ENCODE measurements around the gene BHLHA15.

Gene BHLHA15

GRCh38 chr7:98228801-98229200 is 17.6 kb downstream of the BHLHA15 start:
- no peak for DNase-seq

DNA sequence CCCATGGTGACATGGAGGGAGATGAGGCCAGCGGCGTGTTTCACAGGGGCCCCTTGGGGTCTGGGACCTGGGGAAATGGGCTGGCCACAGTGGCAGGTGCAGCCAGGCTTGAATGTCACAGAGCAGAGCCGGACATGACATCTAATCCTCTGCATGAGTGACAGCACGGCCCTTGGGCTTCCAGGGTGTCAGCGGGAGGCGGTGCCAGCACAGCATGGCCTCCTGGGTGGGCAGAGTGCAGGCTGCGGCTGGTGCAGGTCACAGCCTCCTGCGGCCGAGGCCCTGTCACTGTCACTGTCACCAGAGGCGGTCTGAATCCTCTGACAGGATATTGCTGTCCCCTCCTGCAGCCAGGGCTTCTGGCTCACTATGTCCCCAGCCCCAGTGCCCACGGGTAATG is 18.2 kb downstream of the BHLHA15 start:
- no peak for DNase-seq

DNA sequence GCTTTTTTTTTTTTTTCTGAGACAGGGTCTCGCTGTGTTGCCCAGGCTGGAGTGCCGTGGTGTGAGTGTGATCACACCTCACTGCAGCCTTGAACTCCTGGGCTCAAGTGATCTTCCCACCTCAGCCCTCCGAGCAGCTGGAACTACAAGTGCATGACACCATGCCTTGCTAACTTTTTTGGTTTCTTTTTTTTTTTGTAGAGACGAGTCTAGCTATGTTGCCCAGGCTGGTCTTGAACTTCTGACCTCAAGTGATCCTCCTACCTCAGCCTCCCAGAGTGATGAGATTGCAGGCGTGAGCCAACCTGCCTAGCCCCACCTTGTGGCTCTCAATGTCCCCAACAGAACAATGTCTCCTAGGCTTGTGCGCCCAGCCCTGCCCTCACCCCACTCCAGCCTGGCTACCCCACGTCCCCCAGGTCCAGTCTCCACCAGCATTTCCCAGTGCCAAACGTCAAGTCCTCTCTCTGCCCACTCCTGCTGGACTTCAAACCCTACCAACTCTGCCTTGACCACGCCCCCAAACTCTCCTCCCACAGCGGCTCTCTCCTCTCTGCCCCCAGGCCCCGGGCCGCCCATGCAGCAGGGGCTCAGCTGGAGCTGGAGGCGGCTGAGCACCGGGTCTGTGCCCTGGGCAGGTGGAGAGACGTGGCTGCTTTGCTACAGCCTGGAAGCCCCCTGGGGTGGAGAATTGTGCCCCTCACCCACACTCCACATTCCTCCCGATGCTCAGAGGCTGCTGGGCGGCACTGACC is 18.9 kb downstream of the BHLHA15 start:
- DNase-seq: no peak

- no peak for DNase-seq
These were observed 19.7 kb downstream of the BHLHA15 start for GRCh38 chr7:98230746-98231471.

DNA sequence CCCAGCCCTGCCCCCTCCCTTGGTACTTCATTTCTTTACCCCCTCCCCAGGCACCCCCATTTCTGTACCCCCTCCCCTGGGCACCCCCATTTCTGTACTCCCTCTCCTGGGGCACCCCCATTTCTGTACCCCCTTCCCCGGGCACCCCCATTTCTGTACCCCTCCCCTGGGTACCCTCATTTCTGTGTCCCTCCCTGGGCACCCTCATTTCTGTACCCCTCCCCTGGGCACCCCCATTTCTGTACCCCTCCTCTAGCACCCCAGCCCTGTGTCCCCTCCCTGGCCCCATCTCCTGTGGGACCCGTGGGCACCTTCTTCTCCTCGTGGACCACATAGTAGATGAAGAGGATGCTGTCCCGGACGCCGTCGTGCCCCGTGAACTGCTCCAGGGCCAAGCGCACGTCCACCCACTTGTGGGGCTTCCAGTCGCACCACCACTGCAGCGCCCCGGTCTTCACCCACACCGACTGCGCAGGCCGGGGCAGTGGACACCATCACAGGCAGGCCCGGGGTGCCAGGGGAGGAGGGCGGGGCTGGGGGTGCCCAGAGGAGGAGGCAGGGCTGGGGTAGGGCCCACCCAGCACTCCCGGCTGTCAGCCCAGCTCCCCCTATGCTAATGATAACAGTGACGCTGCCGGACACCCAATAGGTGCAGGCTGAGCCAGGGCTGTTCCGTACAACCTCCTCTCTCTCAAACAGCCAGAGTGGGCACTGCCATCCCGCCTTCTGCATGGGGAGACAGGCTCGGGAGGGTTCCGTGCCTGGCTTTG is 20.4 kb downstream of the BHLHA15 start:
- no peak for DNase-seq

GRCh38 chr7:98232263-98232585 is 21.0 kb downstream of the BHLHA15 start:
- no peak for DNase-seq

- no peak for DNase-seq
These were observed 21.6 kb downstream of the BHLHA15 start for GRCh38 chr7:98232799-98233198.

GRCh38 chr7:98233219-98234070 is 22.2 kb downstream of the BHLHA15 start:
- no peak for DNase-seq

DNA sequence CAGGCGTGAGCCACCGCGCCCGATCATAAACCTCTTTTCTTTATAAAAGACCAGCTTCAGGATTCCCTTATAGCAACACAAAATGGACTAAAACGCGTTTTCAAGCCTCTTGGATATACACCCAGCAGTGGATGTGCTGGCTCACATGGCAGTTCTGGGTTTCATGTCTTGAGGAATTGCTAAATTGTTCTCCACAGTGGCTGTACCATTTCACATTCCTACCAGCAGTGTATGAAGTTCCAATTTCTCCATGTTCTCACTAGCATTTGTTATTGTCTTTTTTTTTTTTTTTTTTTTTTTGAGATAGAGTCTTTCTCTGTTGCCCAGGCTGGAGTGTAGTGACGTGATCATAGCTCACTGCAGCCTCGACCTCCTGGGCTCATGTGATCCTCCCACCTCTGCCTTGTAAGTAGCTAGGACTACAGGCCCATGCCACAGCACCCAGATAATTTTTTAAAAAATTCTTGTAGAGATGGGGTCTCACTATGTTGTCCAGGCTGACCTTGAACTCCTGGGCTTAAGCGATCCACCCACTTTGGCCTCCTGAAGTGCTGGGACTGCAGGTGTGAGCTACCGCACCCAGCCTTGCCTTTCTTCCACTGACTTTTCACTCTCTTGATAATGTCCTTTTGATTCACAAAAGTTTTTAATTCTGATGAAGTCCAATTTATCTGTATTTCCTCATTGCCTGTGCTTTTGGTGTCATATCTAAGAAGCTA is 23.3 kb downstream of the BHLHA15 start:
- no peak for DNase-seq

DNA sequence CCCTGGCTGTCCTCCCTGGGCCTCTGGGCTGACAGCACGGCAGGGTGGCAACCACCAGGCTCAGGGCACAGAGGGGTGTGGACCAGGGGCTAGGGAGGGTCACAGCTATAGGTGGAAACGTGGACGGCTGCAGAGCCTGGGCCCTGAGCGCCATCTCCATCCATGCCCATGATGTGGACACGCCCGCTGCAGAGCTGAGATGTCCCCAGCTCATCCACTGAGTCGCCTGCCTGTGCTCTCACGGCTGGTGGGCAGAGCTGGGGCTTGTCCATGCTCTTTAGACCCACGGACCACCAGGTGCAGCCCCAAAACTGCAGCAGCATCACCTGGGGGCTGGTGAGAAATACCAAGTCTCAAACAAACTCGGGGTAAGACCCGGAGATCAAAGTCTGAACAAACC is 24.7 kb downstream of the BHLHA15 start:
- DNase-seq: no peak

- DNase-seq: no peak
These were observed 25.3 kb downstream of the BHLHA15 start for GRCh38 chr7:98236355-98237185.

DNA sequence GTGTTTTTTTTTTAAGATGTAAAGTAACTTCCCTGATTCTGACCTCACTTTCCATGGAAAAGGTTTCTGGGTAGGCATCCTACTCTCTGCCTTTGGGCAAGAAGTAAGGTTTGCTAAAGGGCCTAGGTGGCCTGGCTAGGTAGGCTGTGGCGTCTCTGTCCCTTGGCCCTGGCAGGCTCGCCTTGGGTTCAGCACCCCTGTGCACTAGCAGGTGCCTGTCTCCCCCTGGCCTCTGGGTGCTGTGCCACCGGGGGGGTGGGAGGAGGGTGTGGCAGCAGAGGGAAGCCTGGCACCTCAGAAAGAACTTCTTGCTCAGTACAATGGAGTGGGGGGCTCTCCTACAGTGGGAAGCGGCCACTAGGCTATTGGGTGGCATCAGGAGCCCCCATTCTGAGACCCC is 26.8 kb downstream of the BHLHA15 start:
- no peak for DNase-seq

- no peak for DNase-seq
These were observed 27.7 kb downstream of the BHLHA15 start for GRCh38 chr7:98238976-98239375.

DNA sequence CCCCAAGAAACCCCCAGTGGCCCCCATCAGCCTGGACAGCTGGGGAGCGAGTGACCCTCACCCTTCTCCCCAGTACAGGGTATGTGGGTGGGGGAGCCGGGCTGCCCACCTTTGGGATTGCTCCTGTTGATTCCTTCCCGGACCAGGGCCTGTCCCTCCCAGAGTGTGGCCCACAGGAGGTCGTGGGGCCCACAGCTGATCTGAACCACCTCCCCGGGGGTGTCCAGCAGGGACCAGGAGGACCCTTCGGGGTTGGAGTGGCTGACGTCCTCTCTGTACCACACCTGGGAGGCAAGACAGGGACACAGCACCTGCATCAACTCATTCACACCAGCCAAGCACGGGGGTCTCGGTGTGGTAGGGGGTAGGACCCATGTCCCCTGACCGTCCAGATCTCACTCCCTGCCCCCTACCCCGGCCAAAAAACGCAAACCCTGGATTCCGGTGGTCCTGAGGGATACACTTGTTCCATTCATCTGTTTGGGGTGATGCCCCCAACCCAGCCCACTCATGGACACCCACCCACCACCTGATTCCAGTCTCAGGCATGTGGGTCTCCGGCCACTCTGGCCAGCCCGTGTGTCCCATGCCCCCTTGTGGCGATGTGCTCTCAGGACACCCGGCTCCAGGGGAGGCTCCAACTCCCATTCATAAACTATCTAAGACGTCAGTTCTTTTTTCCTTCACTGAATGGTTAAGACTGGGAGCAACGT is 29.9 kb downstream of the BHLHA15 start:
- DNase-seq: no peak

GRCh38 chr7:98241674-98242241 is 30.5 kb downstream of the BHLHA15 start:
- no peak for DNase-seq

DNA sequence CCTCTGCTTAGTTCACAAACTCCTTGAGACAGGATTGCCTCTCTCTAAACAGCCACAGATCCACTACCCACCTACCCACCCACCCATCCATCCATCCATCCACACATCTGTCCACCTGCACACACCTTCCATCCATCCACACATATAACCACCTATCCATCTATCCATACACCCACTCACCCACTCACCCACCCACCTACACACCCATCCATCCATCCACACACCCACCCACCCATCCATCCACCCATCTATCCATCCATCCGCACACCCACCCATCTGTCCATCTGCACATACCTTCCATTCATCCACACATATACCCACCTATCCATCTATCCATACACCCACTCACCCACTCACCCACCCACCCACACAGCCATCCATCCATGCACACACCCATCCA is 31.1 kb downstream of the BHLHA15 start:
- DNase-seq: no peak

- DNase-seq: no peak
These were observed 31.7 kb downstream of the BHLHA15 start for GRCh38 chr7:98242934-98243333.

DNA sequence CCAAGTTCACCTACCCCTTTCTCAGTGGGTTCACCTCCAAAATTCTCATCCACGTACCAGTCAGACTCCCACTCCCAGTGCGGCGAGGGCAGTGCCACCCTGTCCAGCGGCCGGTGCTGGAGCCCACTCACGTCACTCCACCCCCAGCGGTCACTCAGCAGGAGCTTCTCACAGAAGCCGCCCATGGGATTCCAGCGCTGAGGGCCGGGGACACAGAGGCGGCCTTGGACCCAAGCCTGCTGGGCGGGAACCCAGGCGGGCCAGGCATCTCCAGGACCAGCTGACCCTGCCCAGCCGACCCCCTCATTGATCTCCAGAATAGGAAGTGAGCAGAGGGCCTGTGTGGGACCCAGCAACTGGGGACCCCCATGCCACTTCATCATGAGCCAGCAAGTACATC is 33.6 kb downstream of the BHLHA15 start:
- no peak for DNase-seq

- DNase-seq: no peak
These were observed 36.9 kb downstream of the BHLHA15 start for GRCh38 chr7:98248156-98248555.

DNA sequence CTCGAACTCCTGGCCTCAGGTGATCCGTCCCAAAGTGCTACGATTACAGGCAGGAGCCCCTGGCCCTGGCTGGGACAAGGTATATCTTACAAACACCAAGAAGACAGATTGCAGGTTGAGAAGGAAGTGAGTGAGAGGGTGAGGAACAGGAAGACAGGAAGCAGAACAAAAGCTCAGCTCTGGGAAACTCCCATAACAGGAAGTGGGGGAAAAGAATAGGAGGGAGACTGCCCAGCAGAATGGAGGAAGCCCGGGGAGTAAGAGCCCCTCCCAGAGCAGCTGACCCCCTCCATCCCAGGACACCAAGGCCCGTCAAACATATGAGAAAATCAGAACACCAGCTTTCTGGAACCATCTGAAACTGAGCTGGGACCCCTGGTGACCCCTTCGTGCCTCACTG is 37.9 kb downstream of the BHLHA15 start:
- no peak for DNase-seq

Measured in activated CD4-positive, CD25-positive, alpha-beta regulatory T cell treated with anti-CD3 and anti-CD28 coated beads, Interleukin-2, amount 50 U/mL, for 72 hours (primary cell).